OCI-LY3 (cell line): ENCODE data around the gene BACH2.

Source experiments
- CTCF ChIP-seq: fragments of 200-600, 300-600 bp; sonication (generic); IDR thresholded peaks from 2 replicates; pipeline ENCODE4 v1.5.1; 2014; ENCODE audit warnings: antibody characterized with exemption, low read length, low read depth
- EZH2phosphoT487 ChIP-seq: fragments of 200-600 bp; shearing (Covaris generic); IDR thresholded peaks from 2 replicates; pipeline ENCODE4 v1.6.1; 2018; ENCODE audit warnings: antibody characterized with exemption, mixed run types, low read depth

DNA sequence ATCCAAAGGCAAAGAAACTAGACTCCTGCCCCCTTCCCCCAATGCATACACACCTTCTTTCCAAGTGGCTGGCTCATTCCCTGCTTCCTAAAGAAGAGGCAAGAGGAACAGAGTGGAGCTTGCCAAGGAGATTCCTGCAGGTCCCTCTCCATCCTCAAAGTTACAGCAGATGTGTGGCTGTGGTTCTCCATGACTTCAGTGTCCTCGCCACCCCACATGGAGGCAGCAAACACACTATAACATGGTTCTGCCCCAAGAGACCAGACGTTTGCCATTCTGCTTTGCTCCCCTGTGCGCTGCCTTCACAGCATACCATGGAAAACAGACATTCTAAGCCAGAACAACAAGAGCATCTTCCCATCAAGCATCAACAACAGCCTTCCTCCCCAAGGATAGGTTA is 84.4 kb downstream of the BACH2 start:
- TF ChIP-seq CTCF (peak; percentile 20; the same call in 1 of the 2 replicates), EZH2phosphoT487 (no peak)
